ENCODE data around the gene PP2D1. TPM values are rescaled to one million over a fixed set of nuclear protein-coding genes. Genes with fewer than 3 reads are reported as not detected.

PP2D1 gene
- total and polyA plus RNA-seq, 2 of the 8 experiments (the other 6 are each of a cell fraction or from before 2014, with no cell fraction given): not detected

GRCh38 chr3:20055842-20056241 lies 43.8 kb upstream of the PP2D1 start:
- no peak overlapping the region for H4K5ac ChIP-seq (ENCODE audit: insufficient read length, low read depth, low read length)
- H4K8ac ChIP-seq (ENCODE audit: extremely low read depth, insufficient read depth, low read length): no peak overlapping the region
- H3K79me2 ChIP-seq (ENCODE audit: control insufficient read depth in 1 of 2, insufficient read depth in 2 of 2, low read length in 2 of 2): no peaks in the 10 kb centered on the region
- FAIRE-seq: no peak
- no peak overlapping the region for H2BK12ac ChIP-seq (ENCODE audit: low read depth, low read length)
- POLR2A ChIA-PET (ENCODE audit: partially characterized antibody): no interaction called here
- peaks cover 0 to 2% (median 0%) of the 10 kb centered on the region in 4 experiments; a peak in 1 of 7 replicates for H3K4me1 ChIP-seq (replicated peaks in 1 of 4; ENCODE audit: control insufficient read depth in 3 of 4, insufficient read depth in 4 of 4, low read length in 3 of 4)
- no peak overlapping the region for H3K14ac ChIP-seq (ENCODE audit: insufficient read length)
- H3K56ac ChIP-seq (replicated peaks; ENCODE audit: insufficient read length, low read depth, low read length): no peak overlapping the region
- WGBS, 2 experiments (ENCODE audit: extremely low coverage in 1 of 2, insufficient coverage in 1 of 2, insufficient read length in 1 of 2, insufficient replicate concordance in 2 of 2, low coverage in 1 of 2, low lambda C conversion rate in 2 of 2, missing lambda C conversion rate in 1 of 2): 88% methylated on average over 3 of the region's 3 CpGs; no CpG with 5 or more reads in 1 of the 2 experiments
- no peak overlapping the region for H2AFZ ChIP-seq (ENCODE audit: low read length)
- H3K4me2 ChIP-seq (ENCODE audit: insufficient read depth in 1 of 2, low read depth in 2 of 2, low read length in 2 of 2): no peak overlapping the region
- H2BK5ac ChIP-seq (ENCODE audit: low read depth, low read length): no peak overlapping the region
- no peak overlapping the region for H3K18ac ChIP-seq (ENCODE audit: extremely low read depth, low read length)
- no peaks in the 10 kb centered on the region for H3K9me3 ChIP-seq (ENCODE audit: insufficient read depth in 2 of 2, low read depth in 1 of 2, low read length in 1 of 2)
- peaks cover 2% of the 10 kb centered on the region; the same call in 1 of the 2 replicates for H3K23me2 ChIP-seq (ENCODE audit: low read depth, low read length)
- no peaks in the 10 kb centered on the region for H3K36me3 ChIP-seq (ENCODE audit: control insufficient read depth in 2 of 4, insufficient read depth in 4 of 4, low read length in 3 of 4)
- no peak overlapping the region for H3K23ac ChIP-seq (ENCODE audit: insufficient read length)
- no peaks in the 10 kb centered on the region for H3K27me3 ChIP-seq (replicated peaks in 1 of 4; ENCODE audit: control insufficient read depth in 3 of 4, extremely low read depth in 1 of 4, insufficient read depth in 3 of 4, low read length in 3 of 4)
- CTCF ChIA-PET (ENCODE audit: partially characterized antibody): interaction anchor here (0.7 to 1.5 kb wide), 2 partner anchors 14 to 115 kb away, joined by 3 read pairs; no protein-coding TSS in a partner anchor
- H3K4ac ChIP-seq (replicated peaks; ENCODE audit: insufficient read length, low read depth, low read length): no peak overlapping the region
- H4K91ac ChIP-seq (replicated peaks; ENCODE audit: insufficient read length, low read length): no peak overlapping the region
- no peaks in the 10 kb centered on the region for H3K79me1 ChIP-seq (ENCODE audit: low read depth, low read length)
- H3K27ac ChIP-seq (ENCODE audit: low read depth, low read length): no peak overlapping the region
- no peak overlapping the region for H2BK20ac ChIP-seq (ENCODE audit: low read length)
- no peak overlapping the region for H2BK120ac ChIP-seq (replicated peaks; ENCODE audit: low read depth, low read length)
- H4K20me1 ChIP-seq (replicated peaks in 1 of 2; ENCODE audit: control insufficient read depth in 1 of 2, insufficient read depth in 2 of 2, low read length in 2 of 2): no peaks in the 10 kb centered on the region
- no peak overlapping the region for H2AK5ac ChIP-seq (ENCODE audit: low read depth, low read length)
- DNase-seq (ENCODE audit: low read depth in 1 of 2, low spot score in 2 of 2): no peak
- no peak overlapping the region for H3K4me3 ChIP-seq (ENCODE audit: extremely low read depth in 1 of 4, insufficient read depth in 2 of 4, low read depth in 3 of 4, low read length in 4 of 4)
- H3K9ac ChIP-seq (replicated peaks in 1 of 4; ENCODE audit: extremely low read depth in 1 of 4, low read depth in 3 of 4, low read length in 3 of 4): no peak overlapping the region
- H2BK15ac ChIP-seq (ENCODE audit: low read length): no peak overlapping the region
- TF ChIP-seq NRF1 (IDR thresholded peaks at IDR 0.05; ENCODE audit: low read depth, low read length): no peak
- no peak for TF ChIP-seq JUN (IDR thresholded peaks at IDR 0.05; ENCODE audit: low read depth, low read length)
- no peak for TF ChIP-seq SRF (IDR thresholded peaks at IDR 0.05; ENCODE audit: low read depth, low read length)
- no peak for TF ChIP-seq ATF3 (IDR thresholded peaks at IDR 0.05; ENCODE audit: insufficient read depth, low read depth, low read length)
- no peak for TF ChIP-seq KDM4A (IDR thresholded peaks at IDR 0.05; ENCODE audit: low read depth, low read length, severe bottlenecking)
- no peak for TF ChIP-seq CEBPB (IDR thresholded peaks at IDR 0.05; ENCODE audit: low read depth, low read length)
- TF ChIP-seq CBX5 (IDR thresholded peaks at IDR 0.05; ENCODE audit: low read depth, low read length): no peak
- TF ChIP-seq RAD21 (IDR thresholded peaks at IDR 0.05 in 1 of 2, conservative IDR thresholded peaks at IDR 0.05 in 1 of 2; ENCODE audit: low read depth in 2 of 2, low read length in 2 of 2): no peak
- no peak for TF ChIP-seq SIX5 (IDR thresholded peaks at IDR 0.05; ENCODE audit: low read depth, low read length)
- no peak for TF ChIP-seq HDAC6 (IDR thresholded peaks at IDR 0.05; ENCODE audit: low read depth, low read length)
- TF ChIP-seq RFX5 (IDR thresholded peaks at IDR 0.05; ENCODE audit: borderline replicate concordance, low read depth, low read length): no peak
- no peak for TF ChIP-seq RNF2 (IDR thresholded peaks at IDR 0.05; ENCODE audit: borderline replicate concordance, low read depth, low read length, missing control alignments, poor library complexity, severe bottlenecking)
- TF ChIP-seq E2F6 (IDR thresholded peaks at IDR 0.05): no peak

Data from H1 (cell line).